ENCODE results near the gene SUN1.

DNA sequence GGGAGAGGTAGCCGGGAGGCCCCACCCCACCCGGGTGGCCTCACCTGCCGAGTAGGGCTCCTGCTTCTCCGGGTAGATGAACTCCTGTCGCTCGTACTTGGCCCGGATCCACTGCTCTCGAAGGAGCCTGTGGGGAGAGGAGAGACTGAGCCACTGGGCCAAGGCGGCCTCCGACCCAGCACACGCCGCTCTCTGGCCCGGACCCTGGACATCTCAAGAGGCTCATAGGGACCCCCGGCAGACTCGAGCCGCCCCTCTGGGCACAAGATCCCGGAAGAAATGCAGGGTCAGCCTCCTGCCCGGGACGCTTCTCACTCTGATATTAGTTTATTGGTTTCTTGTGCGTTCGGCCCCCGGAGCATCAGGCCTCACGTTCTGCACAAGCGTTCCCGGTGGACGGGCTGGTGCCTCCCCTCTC is 87.7 kb downstream of the SUN1 start:
- no peak for TF ChIP-seq GATA3 (IDR thresholded peaks at IDR 0.05; ENCODE audit: low read depth, low read length)
- TF ChIP-seq GATA2 (IDR thresholded peaks at IDR 0.05; ENCODE audit: low read depth, low read length) = no peak

All from SH-SY5Y (cell line).